NCI-H146 treated with DMSO at 0.1 percent for 48 hours (cell line): ENCODE results near the gene OSER1.
"Not testable (repeated sequence)": the region's sequence is repeated elsewhere in the genome, so short reads cannot be mapped to it uniquely, and the experiment has no call there.

Source experiments
- DNase-seq: peaks from one replicate; lab custom pipeline; 2025; ENCODE audit not compliant: unreplicated experiment; lab: John Stamatoyannopoulos, UW

OSER1 gene

DNA sequence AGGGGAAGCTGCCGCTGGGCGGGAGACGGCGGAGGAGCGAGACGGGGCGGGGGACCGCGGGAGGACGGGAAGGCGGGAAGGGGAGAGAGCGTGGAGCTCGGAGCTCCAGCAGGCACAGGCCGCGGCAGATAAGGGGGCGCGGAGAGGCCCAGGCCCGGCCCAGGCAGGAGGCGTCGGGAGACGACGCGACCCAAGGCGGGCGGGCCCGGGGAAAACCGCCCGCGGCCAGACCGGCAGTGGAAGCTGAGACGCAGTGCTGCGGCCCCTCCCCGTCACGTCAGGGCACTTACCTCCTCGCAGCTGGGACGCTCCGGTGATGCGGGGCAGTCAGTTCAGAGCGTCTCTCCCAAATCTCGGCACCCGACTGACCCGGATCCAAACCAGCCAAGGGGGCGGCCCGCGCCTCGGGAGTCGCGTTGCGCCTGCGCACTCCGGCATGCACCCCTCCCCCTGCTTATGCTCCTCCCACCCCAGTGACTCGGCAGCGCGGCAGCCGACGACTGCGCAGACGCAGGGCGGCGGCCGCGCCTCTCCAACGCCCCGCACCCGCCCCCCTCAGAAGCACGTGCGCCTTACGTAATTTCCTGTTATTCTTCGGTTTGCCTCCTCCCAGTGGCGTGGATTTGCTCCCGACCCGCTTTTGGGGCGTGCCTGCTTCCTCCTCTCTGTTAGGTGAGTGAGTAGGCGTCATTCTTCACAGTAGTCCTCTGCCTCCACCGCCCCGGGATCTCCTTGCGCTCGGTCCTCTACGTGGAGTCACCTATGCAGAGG, at the start of gene OSER1:
TSS of gene OSER1 (minus strand) at position 366 of the 771 bp plus-strand sequence. CDS start 3,814 bp downstream, outside the sequence.
- peak; percentile 98 for DNase-seq

DNA sequence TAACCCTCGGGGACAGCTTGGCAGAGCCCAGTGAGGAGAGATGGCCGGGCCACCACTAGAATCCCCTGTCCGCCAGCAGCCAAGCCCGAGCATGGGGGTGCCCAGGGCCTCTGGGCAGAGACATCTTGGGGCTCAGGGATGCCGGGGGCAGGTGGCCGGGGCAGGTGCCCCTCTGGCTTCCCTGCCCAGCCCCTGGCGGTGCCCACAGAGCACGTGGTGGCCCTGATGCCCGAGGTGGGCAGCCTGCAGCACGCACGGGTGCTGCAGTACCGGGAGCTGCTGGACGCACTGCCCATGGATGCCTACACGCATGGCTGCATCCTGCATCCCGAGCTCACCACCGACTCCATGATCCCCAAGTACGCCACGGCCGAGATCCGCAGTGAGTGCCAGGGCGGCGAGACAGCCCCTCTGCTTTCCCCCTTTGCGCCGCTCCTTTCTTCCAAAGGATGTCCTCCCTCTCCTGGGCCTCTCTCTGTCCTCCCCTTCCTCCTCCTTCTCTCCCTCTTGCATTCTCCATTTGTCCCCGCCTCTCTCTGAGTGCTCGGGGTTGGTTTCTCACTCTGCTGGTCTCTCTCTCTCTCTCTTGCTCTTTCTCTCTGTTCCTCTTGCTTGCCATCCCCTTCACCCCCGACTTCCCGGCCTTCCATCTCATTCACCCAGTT, 47.8 kb upstream of the OSER1 start:
- DNase-seq, result no peak

DNA sequence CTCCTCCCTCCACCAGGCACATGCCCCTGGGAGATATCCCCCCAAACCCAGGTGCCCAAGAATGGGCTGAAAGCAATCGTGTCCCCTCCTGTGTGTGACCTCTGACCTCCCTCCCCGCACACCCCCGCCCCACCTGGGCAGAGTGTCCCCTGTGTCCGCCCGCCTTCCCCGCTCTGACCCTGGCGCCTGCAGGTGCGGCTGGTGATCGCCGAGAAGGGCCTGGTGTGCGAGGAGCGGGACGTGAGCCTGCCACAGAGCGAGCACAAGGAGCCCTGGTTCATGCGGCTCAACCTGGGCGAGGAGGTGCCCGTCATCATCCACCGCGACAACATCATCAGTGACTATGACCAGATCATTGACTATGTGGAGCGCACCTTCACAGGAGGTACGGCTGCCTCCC, 46.4 kb upstream of the OSER1 start:
- DNase-seq, result no peak

DNA sequence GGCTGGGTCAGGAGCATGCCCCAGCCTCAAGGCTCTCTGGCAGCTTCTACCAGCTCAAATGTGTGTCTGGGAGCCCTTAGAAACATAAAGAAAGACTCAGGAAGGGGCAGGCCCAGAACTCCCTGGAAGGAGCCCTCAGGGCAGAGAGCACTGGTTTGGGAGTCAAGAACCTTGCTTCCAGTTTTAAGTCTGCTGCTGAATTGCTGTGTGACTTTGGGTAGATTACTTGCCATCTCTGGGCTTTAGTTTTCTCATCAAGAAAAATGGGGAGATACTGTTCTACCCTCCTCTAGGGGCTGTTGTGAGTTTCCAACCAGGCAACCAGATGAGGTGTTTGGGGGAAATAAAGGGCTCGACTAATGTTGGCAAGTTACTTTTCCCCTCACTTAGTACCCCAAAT, 45.4 kb upstream of the OSER1 start:
- DNase-seq, result no peak

DNA sequence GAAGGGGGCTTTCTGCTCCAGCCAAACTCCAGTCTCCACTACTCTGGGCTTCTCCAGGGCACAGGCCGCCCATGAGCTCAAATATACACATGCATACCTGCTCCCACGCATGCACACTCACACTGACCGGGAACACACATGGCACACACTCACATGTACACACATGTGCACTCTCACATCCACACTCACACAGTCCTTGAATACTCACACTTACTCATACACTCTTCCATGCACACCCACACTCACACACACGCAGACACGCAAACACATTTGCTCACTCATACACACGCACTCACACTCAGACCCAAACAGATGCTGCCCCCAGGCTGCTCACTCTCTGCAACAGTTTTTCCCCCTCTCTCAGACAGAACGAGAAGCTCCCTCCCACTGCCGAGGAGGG, 43.5 kb upstream of the OSER1 start:
- no peak for DNase-seq

DNA sequence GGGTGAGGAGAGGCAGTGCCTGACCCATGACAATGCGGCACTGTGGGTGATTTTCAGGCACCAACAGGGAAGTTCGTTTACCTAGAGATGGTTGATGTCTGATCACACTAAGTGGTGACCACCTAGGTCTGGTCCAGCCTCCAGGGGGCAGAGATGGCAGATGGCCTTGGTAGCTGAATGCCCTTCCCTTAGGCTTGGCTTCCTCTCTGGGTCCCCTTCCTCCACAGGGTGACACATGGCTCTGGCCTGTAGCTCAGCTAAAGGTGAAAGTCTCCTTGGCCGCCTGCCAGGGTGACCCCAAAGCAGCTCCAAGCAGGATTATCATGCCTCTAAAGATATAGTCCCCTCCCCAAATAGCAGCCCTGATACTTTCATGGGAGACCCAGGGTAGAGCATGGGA, 43.0 kb upstream of the OSER1 start:
- no peak for DNase-seq

DNA sequence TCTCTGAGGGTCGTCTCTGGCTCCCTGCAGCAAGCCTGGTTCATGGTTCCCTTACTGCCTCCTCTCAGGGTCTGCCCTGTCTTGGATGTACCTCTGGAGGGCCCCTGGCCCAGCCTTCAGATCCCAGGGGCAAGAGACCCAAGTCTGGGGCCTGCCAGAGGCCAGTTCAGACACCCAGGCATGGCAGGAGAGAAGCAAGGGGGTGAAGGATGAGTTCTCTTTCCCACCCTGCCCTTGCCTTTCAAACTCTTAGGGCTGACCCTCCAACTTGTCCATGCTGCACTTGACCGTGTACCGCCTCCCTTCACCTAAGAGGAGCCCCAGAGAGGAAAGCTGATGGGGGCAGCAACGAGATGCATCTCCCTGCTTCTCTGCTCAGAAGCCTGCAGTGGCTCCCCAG, 40.7 kb upstream of the OSER1 start:
- DNase-seq, result no peak

DNA sequence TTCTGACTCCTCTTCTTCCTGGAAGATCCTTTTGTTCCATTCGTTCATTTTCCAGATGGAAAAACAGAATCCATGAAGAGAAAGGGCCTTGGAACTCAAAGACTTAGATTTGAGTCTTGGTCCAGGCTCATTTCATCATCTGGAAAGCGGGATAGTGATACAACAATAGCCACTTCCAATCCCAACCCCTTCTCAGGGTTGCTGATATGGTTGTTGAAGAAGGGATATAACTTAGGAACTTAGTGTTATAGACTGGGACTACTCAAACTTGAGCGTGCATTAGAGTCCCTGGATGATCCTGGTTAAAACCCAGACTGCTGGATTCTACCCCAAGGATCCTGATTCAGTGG, 37.8 kb upstream of the OSER1 start:
- no peak for DNase-seq

DNA sequence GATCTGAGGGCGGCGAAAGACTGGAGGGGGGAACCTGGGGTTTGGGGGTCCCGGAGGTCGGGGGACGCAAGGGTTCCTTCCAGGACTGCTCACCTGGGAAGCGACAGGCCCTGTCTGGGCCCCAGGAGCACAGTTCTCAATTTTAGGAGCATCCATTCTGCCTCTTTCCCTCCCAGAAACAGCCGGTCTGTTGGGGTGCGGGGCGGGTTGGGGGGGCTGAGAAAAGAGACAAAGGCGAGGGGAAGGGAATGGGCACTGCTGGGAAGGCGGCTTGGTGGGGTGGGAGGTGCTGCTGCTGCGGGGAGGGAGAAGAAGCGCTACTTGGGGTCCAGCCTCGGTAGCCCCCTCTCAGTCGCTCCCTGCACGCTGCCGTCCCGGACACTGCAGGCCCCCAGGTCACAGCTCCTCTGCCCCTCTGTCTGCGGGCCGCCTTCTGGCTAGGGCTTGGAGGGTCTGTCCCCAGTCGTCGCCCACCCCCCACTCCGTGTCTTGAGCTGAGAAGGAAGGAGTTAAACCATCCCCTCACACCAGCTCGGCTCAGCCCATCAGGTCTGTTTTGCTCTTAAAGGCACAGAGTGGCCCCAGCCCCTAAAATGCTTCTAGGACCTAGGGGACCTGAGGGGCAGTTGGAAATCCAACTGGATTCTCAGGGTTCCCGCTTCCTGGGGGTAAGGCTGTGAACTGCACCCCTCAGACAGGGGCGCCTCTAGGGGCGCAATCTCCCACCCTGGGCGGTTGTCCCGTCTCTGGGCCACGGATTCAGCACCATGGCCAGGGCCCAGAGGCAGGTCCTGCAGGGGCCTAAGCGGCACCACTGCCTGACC, 37.2 kb upstream of the OSER1 start:
- DNase-seq, result no peak

DNA sequence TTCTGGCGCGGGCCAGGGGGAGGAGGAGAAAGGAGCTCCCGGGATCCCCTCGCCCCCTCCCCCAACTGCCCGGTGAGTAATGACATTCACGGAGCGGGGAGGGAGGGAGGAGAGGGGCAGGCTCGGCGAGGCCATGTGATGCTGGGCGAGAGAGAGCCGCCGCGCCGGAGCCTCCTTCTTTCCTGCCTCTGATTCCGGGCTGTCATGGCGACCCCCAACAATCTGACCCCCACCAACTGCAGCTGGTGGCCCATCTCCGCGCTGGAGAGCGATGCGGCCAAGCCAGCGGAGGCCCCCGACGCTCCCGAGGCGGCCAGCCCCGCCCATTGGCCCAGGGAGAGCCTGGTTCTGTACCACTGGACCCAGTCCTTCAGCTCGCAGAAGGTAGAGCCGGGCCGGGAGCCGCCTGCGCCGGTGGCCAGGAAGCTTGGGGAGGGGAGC, 36.6 kb upstream of the OSER1 start, which contains the start of gene GDAP1L1:
TSS of gene GDAP1L1 (plus strand) at position 178 of the 441 bp plus-strand sequence. CDS start at position 205, 27 bp downstream.
- peak; percentile 38 for DNase-seq

DNA sequence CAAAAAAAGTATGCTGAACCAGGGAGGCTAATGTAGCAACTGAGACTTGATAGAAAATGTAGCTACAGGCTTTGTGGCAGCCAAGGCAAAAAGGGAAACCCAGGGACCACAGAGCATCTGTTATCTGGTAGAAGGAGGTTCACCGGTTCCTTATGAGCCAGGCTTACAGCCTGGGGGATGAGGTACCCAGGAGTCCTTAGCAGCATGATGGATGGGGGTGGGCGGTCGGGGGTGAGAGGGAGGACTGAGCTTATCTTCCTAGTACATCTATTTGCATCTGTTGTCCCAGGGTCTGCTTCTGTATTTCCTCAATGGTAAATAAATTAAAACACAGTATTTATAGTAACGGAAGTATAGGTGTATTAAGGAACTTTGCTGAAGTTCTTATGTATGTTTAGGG, 35.4 kb upstream of the OSER1 start:
- no peak for DNase-seq

DNA sequence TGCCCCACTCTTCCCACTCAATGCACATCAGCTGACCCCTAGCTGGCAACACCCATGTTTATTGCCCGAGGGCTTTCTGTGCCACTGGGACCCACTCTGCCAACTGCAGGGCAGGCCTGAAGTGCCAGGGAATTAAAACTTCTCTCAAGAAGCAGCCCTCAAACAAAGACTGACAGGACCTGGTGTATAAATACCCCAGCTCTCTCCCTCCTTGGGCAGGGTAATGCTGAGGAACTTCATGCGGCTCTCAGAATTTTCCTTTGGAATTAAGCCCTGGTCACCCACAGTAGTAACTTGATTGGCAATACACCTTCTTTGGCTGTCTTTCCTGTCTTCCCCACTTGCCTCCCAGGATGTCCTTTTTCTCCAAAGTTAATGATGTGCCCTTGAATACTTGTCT, 31.2 kb upstream of the OSER1 start:
- no peak for DNase-seq

DNA sequence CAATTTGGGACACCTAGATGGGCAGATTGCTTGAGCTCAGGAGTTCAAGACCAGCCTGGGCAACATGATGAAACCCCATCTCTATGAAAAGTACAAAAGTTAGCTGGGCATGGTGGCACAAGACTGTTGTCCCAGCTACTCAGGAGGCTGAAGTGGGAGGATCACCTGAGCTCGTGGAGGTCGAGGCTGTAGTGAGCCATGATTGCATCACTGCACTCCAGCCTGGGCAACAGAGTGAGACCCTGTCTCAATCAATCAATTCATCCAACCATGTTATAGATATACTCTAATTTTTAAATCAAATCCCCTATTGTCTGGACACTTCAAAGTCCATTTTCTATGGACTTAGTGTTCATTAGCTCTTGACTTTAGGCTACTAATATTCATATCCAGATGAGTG, 26.3 kb upstream of the OSER1 start:
- DNase-seq, result not testable (repeated sequence)

DNA sequence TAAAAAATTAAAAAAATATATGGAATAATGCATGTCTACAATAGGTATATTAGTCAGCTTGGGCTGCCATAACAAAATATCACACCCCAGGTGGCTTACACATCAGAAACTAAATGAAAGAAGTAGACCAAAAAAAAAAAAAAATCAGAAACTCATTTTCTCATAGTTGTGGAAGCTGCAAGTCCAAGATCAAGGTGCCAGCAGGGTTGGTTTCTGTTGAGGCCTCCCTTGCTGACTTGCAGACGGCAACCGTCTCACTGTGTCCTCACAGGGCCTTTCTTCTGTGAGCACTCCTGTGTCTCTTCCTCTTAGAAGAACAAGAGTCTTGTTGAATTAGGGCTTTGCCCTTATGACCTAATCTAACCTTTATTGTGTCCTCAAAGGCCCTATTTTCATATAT, 25.1 kb upstream of the OSER1 start:
- DNase-seq, result peak; percentile 37

DNA sequence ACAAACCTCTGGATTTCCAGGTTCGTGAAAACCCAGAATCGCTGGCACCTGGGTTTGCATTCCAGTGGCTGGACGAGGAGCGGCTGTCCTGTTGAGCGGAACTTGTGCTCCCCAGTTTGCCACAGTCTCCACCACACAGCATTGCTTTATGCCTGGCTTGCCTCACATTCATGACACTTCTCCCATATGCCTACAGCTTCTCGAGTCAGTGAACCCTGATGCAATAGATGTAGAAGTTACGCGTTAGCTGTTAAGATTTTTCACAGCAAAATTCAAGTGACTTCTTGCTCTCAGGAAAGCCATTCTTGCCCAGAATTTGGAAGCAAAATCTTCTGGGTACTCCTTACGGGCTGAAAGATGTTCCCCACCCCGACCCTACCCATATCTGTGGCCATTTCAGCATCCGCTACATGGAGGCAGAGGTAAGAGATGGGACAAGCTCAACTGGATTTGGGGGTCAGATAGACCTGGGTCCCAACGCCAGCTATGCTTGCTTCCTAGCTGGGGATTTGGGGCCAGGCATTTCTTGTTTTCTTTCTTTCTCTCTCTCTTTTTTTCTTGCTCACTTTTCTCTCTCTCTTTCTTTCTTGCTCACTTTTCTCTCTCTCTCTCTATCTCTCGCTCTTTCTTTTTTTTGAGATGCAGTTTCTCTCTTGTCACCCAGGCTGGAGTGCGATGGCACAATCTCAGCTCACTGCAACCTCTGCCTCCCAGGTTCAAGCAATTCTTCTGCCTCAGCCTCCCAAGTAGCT, 24.2 kb upstream of the OSER1 start:
- no peak for DNase-seq

DNA sequence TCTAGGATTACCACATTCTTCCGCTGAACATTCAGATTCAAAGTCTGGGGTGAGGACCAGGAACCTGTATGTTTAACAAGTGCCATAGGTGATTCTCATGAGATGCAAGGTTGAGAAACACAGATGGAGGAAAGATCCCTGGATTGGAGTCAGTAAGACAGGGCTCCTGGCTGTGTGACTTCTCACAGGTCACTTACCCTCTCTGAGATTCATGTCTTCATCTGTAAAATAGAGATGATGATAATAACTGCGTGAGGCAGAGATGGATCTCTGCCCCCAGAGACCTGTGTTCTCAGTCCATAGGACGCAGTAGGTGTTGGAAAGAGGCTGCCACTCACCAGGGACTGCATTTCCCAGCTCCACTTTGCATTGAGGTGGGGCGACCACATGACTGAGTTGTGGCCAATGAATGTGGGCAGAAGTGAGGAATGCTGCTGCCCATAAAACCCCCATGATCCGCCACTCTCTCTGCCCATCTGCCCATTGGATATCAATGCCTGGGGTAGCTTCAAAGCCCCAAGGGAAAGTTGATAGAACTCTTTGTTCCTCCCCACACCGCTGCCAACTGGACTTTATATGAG, 23.0 kb upstream of the OSER1 start:
- DNase-seq, result no peak

DNA sequence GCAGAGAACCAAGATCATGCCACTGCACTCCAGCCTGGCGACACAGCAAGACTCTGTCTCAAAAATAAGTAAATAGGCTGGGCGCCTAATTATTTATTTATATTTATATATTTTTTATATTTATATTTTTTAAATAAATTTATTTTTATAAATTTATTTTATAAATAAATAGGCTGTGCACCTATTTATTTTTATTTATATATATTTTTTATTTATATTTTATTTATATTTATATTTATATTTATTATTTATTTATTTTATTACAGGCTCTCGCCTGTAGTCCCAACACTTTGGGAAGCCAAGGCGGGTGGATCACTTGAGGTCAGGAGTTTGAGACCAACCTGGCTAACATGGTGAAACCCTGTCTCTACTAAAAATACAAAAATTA, 21.9 kb upstream of the OSER1 start:
- not testable (repeated sequence) for DNase-seq

DNA sequence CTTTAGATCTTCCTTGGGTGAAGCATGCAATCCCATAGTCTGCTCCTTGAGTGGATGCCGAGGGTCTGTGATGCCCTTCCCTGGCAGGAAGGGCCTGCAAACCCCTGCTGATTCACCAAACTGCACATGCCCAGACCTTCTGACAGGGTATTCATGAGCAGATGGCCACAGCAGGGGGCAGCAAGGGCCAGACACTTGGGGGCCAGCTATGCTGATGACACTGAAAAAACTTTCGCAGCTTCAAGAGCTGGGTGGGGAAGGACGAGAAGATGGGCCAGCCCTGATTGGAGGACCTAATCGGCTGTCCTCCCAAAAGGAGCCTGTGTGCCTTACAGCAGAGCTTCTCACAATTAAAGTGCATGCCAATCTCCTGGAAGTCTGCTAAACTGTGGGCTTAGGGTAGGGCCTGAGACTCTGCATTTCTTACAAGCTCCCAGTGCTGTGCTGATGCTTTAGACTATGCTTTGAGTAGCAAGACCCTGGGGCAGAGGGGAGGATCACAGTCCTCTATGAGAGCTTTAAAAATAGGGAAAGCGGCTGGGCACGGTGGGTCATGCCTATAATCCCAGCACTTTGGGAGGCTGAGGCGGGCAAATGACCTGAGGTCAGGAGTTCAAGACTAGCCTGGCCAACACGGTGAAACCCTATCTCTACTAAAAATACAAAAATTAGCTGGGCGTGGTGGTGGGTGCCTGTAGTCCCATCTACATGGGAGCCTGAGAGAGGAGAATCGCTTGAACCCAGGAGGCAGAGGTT, 21.3 kb upstream of the OSER1 start:
- peak; percentile 57 for DNase-seq

DNA sequence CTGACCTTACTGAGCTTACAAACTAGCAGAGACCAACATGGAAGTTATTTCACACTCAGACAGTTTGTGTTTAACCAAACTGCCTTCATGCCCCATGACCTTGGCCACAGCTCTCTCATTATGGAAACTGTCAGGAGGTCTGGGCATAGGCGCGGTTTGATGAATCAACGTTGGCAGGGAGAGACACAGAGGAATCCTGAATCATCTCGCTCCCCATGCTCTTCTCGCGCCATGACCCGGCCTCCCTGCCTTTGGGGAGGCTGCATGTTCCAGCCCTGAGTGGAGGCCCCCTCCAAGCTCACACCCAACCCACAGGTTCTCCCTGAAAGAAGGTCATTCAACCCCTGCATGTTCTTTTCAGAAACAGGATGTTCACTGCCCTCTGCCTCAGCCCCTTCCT, 20.6 kb upstream of the OSER1 start:
- DNase-seq, result no peak
